ENCODE measurements around the gene EDIL3. TPM values are rescaled to one million over a fixed set of nuclear protein-coding genes. Genes with fewer than 3 reads are reported as not detected.

EDIL3 gene
- total RNA-seq, 2 experiments from 2014 or later: not detected

DNA sequence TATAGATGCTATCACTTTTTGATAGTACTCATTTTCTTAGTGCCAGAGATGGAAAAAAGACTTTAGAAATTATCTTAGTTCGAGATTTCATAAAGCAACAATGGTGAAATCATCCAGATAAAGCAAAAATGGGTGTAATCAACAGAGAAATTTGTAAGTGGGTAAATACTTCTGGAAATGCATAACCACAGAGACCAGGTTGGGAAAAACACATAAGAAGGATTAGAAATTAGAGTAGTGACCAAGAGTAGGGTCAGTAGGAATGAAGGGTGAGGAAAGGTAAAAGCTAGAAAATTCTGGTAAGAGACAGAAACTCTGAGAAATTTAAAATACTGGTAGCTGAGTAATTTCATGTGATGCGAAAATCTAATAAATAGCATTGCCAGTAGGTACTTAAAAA, 11.2 kb downstream of the EDIL3 start:
- H2AFZ ChIP-seq (ENCODE audit: low read length): no peak overlapping the region
- no TSS peak for BruUV-seq (replicated peaks)
- no peaks in the 10 kb centered on the region for H3K4me1 ChIP-seq (ENCODE audit: insufficient read depth, low read length, poor library complexity, severe bottlenecking)
- no peak for DNase-seq (ENCODE audit: low spot score)
- no peaks in the 10 kb centered on the region for H3K79me2 ChIP-seq (ENCODE audit: insufficient read depth, low read depth, low read length)
- H3K27ac ChIP-seq (ENCODE audit: low read depth, low read length, poor library complexity, severe bottlenecking): no peak overlapping the region
- ChIA-PET POLR2A (interaction anchor here (0.5 kb wide), 1 partner anchor 998 kb away, joined by 8 read pairs; no protein-coding TSS in a partner anchor), CTCF (ENCODE audit: unreplicated experiment) (no interaction called here)
- TF ChIP-seq, protein P1, sequence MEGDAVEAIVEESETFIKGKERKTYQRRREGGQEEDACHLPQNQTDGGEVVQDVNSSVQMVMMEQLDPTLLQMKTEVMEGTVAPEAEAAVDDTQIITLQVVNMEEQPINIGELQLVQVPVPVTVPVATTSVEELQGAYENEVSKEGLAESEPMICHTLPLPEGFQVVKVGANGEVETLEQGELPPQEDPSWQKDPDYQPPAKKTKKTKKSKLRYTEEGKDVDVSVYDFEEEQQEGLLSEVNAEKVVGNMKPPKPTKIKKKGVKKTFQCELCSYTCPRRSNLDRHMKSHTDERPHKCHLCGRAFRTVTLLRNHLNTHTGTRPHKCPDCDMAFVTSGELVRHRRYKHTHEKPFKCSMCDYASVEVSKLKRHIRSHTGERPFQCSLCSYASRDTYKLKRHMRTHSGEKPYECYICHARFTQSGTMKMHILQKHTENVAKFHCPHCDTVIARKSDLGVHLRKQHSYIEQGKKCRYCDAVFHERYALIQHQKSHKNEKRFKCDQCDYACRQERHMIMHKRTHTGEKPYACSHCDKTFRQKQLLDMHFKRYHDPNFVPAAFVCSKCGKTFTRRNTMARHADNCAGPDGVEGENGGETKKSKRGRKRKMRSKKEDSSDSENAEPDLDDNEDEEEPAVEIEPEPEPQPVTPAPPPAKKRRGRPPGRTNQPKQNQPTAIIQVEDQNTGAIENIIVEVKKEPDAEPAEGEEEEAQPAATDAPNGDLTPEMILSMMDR (conservative IDR thresholded peaks at IDR 0.05; ENCODE audit: low read length): no peak
- no peak for TF ChIP-seq EZH2phosphoT487 (IDR thresholded peaks at IDR 0.05; ENCODE audit: borderline replicate concordance, low read depth, low read length)
- intact Hi-C loops (cut with micrococcal nuclease; ENCODE audit: unreplicated experiment): no loop called here
- H3K36me3 ChIP-seq (ENCODE audit: insufficient read depth, low read length): no peaks in the 10 kb centered on the region
- no peaks in the 10 kb centered on the region for H3K9me3 ChIP-seq (ENCODE audit: low read length)
- no peaks in the 10 kb centered on the region for H3K9me2 ChIP-seq (ENCODE audit: insufficient read depth, low read length)
- H3K4me3 ChIP-seq (ENCODE audit: low read depth, low read length, poor library complexity, severe bottlenecking): no peak overlapping the region
- H4K20me1 ChIP-seq (ENCODE audit: insufficient read depth, low read length): no peaks in the 10 kb centered on the region
- no peak overlapping the region for H3K4me2 ChIP-seq (ENCODE audit: low read length)

DNA sequence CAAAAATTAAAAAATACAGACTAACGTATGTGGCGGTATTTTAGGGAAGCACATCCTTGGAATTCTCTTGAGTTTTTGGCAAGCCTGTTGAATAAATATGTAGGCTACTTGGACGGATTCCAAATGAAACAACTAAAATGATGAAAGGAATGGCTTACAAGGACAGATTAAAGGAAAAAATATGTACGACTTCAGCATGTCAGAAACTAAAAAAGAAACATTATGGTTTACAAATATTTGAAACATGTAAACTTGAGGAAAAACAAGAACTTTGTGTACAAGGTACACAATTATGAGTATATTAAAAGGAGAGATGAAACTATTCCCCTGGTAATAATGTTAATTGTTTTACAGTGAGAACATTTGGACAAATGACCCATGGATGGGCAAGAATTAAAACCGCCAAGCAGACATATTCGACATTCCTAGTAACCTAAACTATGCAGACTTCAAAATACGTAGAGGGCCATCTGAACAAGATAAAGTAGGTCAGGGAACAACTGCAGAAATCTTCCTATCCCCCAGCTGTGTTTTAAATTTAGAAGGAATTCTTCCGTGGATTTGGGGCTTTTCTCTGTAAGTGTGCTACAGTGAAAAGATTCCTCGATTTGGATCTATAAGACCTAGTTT, 12.5 kb downstream of the EDIL3 start:
- TF ChIP-seq, protein P1 (conservative IDR thresholded peaks at IDR 0.05; ENCODE audit: low read length): no peak
- TF ChIP-seq EZH2phosphoT487 (IDR thresholded peaks at IDR 0.05; ENCODE audit: borderline replicate concordance, low read depth, low read length): no peak
- intact Hi-C loops (cut with micrococcal nuclease; ENCODE audit: unreplicated experiment): no loop called here
- no peak overlapping the region for H3K4me2 ChIP-seq (ENCODE audit: low read length)
- no peaks in the 10 kb centered on the region for H3K79me2 ChIP-seq (ENCODE audit: insufficient read depth, low read depth, low read length)
- no peak overlapping the region for H2AFZ ChIP-seq (ENCODE audit: low read length)
- no peaks in the 10 kb centered on the region for H3K9me3 ChIP-seq (ENCODE audit: low read length)
- no TSS peak for BruUV-seq (replicated peaks)
- no peaks in the 10 kb centered on the region for H4K20me1 ChIP-seq (ENCODE audit: insufficient read depth, low read length)
- no peak overlapping the region for H3K27ac ChIP-seq (ENCODE audit: low read depth, low read length, poor library complexity, severe bottlenecking)
- no peaks in the 10 kb centered on the region for H3K4me1 ChIP-seq (ENCODE audit: insufficient read depth, low read length, poor library complexity, severe bottlenecking)
- H3K9me2 ChIP-seq (ENCODE audit: insufficient read depth, low read length): no peaks in the 10 kb centered on the region
- DNase-seq (ENCODE audit: low spot score): no peak
- ChIA-PET CTCF (ENCODE audit: unreplicated experiment) (no interaction called here), POLR2A (no interaction called here)
- H3K4me3 ChIP-seq (ENCODE audit: low read depth, low read length, poor library complexity, severe bottlenecking): no peak overlapping the region
- no peaks in the 10 kb centered on the region for H3K36me3 ChIP-seq (ENCODE audit: insufficient read depth, low read length)

DNA sequence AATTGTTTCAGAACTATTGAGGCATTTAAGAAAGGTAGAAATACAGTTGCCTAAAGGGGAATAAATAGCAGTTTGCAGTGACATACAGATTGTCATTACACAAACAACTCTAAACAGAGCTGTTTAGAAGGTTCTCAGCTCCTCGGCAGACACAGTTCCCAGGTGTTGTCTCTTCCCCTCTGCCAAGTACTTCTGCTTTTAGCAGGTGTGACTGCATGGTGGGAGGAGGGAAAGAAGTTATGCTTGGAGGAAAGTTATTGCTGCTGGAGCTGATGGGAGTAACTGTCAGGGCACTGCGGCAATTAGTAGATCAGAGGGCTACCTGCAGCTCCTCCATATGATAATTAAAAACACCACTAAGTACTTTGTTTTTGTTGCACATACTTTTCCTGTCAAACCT, 14.5 kb downstream of the EDIL3 start:
- POLR2A ChIA-PET: interaction anchor here (1.4 kb wide), 1 partner anchor 10 kb away, joined by 3 read pairs; no protein-coding TSS in a partner anchor
- H3K27ac ChIP-seq (ENCODE audit: low read depth, low read length, poor library complexity, severe bottlenecking): no peak overlapping the region
- CTCF ChIA-PET (ENCODE audit: unreplicated experiment): no interaction called here

More for the DNA sequence above, 14.5 kb downstream of the EDIL3 start:
- Histone ChIP-seq H3K4me1 (ENCODE audit: insufficient read depth, low read length, poor library complexity, severe bottlenecking) (no peaks in the 10 kb centered on the region), H3K4me3 (ENCODE audit: low read depth, low read length, poor library complexity, severe bottlenecking) (no peak overlapping the region), H2AFZ (ENCODE audit: low read length) (no peak overlapping the region), H3K4me2 (ENCODE audit: low read length) (no peak overlapping the region), H3K9me2 (ENCODE audit: insufficient read depth, low read length) (no peaks in the 10 kb centered on the region), H4K20me1 (ENCODE audit: insufficient read depth, low read length) (no peaks in the 10 kb centered on the region), H3K79me2 (ENCODE audit: insufficient read depth, low read depth, low read length) (no peaks in the 10 kb centered on the region), H3K9me3 (ENCODE audit: low read length) (no peaks in the 10 kb centered on the region), H3K36me3 (ENCODE audit: insufficient read depth, low read length) (no peaks in the 10 kb centered on the region)
- no TSS peak for BruUV-seq (replicated peaks)
- intact Hi-C loops (cut with micrococcal nuclease; ENCODE audit: unreplicated experiment): no loop called here
- no peak for TF ChIP-seq EZH2phosphoT487 (IDR thresholded peaks at IDR 0.05; ENCODE audit: borderline replicate concordance, low read depth, low read length)
- TF ChIP-seq, protein P1 (conservative IDR thresholded peaks at IDR 0.05; ENCODE audit: low read length): no peak
- peak; percentile 2 for DNase-seq (ENCODE audit: low spot score)
